ENCODE measurements around the gene ITSN1. TPM values are rescaled to one million over a fixed set of nuclear protein-coding genes. Genes with fewer than 3 reads are reported as not detected.

ITSN1 gene
- total and polyA plus RNA-seq, 4 donors, result 20.3 to 112 (median 40.2) TPM

- DNase-seq (ENCODE audit: low spot score), result no peak
- Histone ChIP-seq H3K4me3 (ENCODE audit: low read depth in 1 of 3, low read length in 3 of 3) (no peak overlapping the region), H3K36me3 (ENCODE audit: control insufficient read depth in 4 of 4, insufficient read depth in 3 of 4, low read depth in 1 of 4, low read length in 3 of 4) (no peaks in the 10 kb centered on the region), H3K4me1 (ENCODE audit: control insufficient read depth in 4 of 4, insufficient read depth in 4 of 4, low read length in 3 of 4) (peaks cover 4 to 26% (median 15%) of the 10 kb centered on the region in 4 donors), H3K27ac (ENCODE audit: low read depth in 1 of 2, low read length in 2 of 2) (no peak overlapping the region), H3K27me3 (ENCODE audit: control insufficient read depth in 4 of 4, insufficient read depth in 4 of 4, low read length in 3 of 4) (no peaks in the 10 kb centered on the region), H3K9me3 (ENCODE audit: control insufficient read depth in 4 of 4, low read length in 3 of 4) (no peaks in the 10 kb centered on the region), H3K9ac (ENCODE audit: low read depth in 1 of 2, low read length in 2 of 2) (no peak overlapping the region)
- WGBS, result 89% methylated on average over 2 of the region's 2 CpGs
- TF ChIP-seq GABPA (IDR thresholded peaks at IDR 0.05 in 1 of 2, conservative IDR thresholded peaks at IDR 0.05 in 1 of 2) (no peak), REST (IDR thresholded peaks at IDR 0.05) (no peak), TAF1 (conservative IDR thresholded peaks at IDR 0.05) (no peak), HNF4A (conservative IDR thresholded peaks at IDR 0.05) (no peak), FOXA1 (IDR thresholded peaks at IDR 0.05) (no peak), JUND (IDR thresholded peaks at IDR 0.05) (no peak)
Measured at GRCh38 chr21:33699277-33699676, 57.0 kb downstream of the ITSN1 start.

GRCh38 chr21:33700491-33700890, 58.2 kb downstream of the ITSN1 start:
- no peak for TF ChIP-seq YY1 (IDR thresholded peaks at IDR 0.05)
- no peak for DNase-seq (ENCODE audit: low spot score)
- H3K36me3 ChIP-seq (ENCODE audit: control insufficient read depth in 4 of 4, insufficient read depth in 3 of 4, low read depth in 1 of 4, low read length in 3 of 4), result no peaks in the 10 kb centered on the region
- H3K9me3 ChIP-seq (ENCODE audit: control insufficient read depth in 4 of 4, low read length in 3 of 4), result no peaks in the 10 kb centered on the region
- H3K27me3 ChIP-seq (ENCODE audit: control insufficient read depth in 4 of 4, insufficient read depth in 4 of 4, low read length in 3 of 4), result no peaks in the 10 kb centered on the region
- no peak overlapping the region for H3K4me3 ChIP-seq (ENCODE audit: low read depth in 1 of 3, low read length in 3 of 3)
- WGBS, result 97% methylated on average over 3 of the region's 3 CpGs
- no peak overlapping the region for H3K9ac ChIP-seq (ENCODE audit: low read depth in 1 of 2, low read length in 2 of 2)
- no peak overlapping the region for H3K27ac ChIP-seq (ENCODE audit: low read depth in 1 of 2, low read length in 2 of 2)
- H3K4me1 ChIP-seq (ENCODE audit: control insufficient read depth in 4 of 4, insufficient read depth in 4 of 4, low read length in 3 of 4), result peaks cover 4 to 26% (median 15%) of the 10 kb centered on the region in 4 donors

GRCh38 chr21:33703750-33704606, 61.7 kb downstream of the ITSN1 start:
- H3K4me1 ChIP-seq (ENCODE audit: control insufficient read depth in 4 of 4, insufficient read depth in 4 of 4, low read length in 3 of 4), result peaks cover 6 to 15% (median 12%) of the 10 kb centered on the region in 4 donors
- no peaks in the 10 kb centered on the region for H3K9me3 ChIP-seq (ENCODE audit: control insufficient read depth in 4 of 4, low read length in 3 of 4)
- DNase-seq (ENCODE audit: low spot score), result no peak
- H3K27me3 ChIP-seq (ENCODE audit: control insufficient read depth in 4 of 4, insufficient read depth in 4 of 4, low read length in 3 of 4), result no peaks in the 10 kb centered on the region
- 55% methylated on average over 10 of the region's 10 CpGs for WGBS
- no peak overlapping the region for H3K4me3 ChIP-seq (ENCODE audit: low read depth in 1 of 3, low read length in 3 of 3)
- H3K9ac ChIP-seq (ENCODE audit: low read depth in 1 of 2, low read length in 2 of 2), result peak overlapping the region in 1 of 2 donors; percentile 78
- peak overlapping the region; percentile 45 to 66 for H3K27ac ChIP-seq (ENCODE audit: low read depth in 1 of 2, low read length in 2 of 2)
- no peaks in the 10 kb centered on the region for H3K36me3 ChIP-seq (ENCODE audit: control insufficient read depth in 4 of 4, insufficient read depth in 3 of 4, low read depth in 1 of 4, low read length in 3 of 4)
- no peak for TF ChIP-seq FOXA1 (IDR thresholded peaks at IDR 0.05)
- TF ChIP-seq YY1 (IDR thresholded peaks at IDR 0.05), result peak; percentile 22

- no peak for TF ChIP-seq JUND (IDR thresholded peaks at IDR 0.05)
- no peak for TF ChIP-seq CTCF (IDR thresholded peaks at IDR 0.05; ENCODE audit: low read depth, low read length, missing input control)
- no peak for TF ChIP-seq FOXA1 (IDR thresholded peaks at IDR 0.05)
- TF ChIP-seq HNF4A (conservative IDR thresholded peaks at IDR 0.05), result no peak
- TF ChIP-seq ATF3 (IDR thresholded peaks at IDR 0.05), result no peak
- no peak for TF ChIP-seq TAF1 (conservative IDR thresholded peaks at IDR 0.05)
- no peak for TF ChIP-seq EGR1 (IDR thresholded peaks at IDR 0.05; ENCODE audit: low read depth in 2 of 2)
- Histone ChIP-seq H3K4me1 (ENCODE audit: control insufficient read depth in 4 of 4, insufficient read depth in 4 of 4, low read length in 3 of 4) (peaks cover 13 to 32% (median 19%) of the 10 kb centered on the region in 4 donors), H3K9me3 (ENCODE audit: control insufficient read depth in 4 of 4, low read length in 3 of 4) (no peaks in the 10 kb centered on the region), H3K9ac (ENCODE audit: low read depth in 1 of 2, low read length in 2 of 2) (no peak overlapping the region), H3K36me3 (ENCODE audit: control insufficient read depth in 4 of 4, insufficient read depth in 3 of 4, low read depth in 1 of 4, low read length in 3 of 4) (no peaks in the 10 kb centered on the region), H3K4me3 (ENCODE audit: low read depth in 1 of 3, low read length in 3 of 3) (no peak overlapping the region), H3K27me3 (ENCODE audit: control insufficient read depth in 4 of 4, insufficient read depth in 4 of 4, low read length in 3 of 4) (no peaks in the 10 kb centered on the region), H3K27ac (ENCODE audit: low read depth in 1 of 2, low read length in 2 of 2) (no peak overlapping the region)
- no peak for DNase-seq (ENCODE audit: low spot score)
Measured at GRCh38 chr21:33707846-33708245, 65.5 kb downstream of the ITSN1 start.

Measured in liver (tissue), 9 donors.